GM18526 (cell line): ENCODE data around the gene KRTAP13-3.

Source experiments
- POLR2A ChIP-seq: IDR thresholded peaks from 3 replicates; pipeline ENCODE4 v1.6.1; 2011; ENCODE audit not compliant: insufficient read length; ENCODE audit errors: extremely low read depth

The KRTAP13-3 gene

DNA sequence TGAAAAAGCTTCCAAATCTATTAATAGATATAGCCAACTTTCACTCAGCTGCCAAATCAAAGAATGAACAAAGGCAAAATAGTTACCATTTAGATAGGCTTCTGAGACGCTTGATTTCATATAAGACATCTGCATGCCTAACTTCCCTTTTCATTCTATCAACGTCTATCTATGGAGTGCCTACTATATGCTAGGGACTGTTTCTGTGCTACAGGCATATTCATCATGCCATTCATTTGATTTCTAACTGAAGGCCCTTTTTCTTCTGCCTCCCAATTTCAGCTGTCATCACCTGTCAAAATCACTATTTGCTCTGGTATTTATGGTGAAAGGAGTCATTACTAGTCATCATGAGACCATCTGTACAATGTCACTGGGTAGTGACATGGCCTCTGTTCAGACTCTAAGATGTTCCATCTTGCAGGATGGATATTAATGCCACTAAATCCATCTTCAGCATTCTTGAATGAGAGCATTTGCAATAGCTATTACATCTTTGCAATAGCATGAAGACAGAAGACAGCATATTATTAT, 34.2 kb downstream of the KRTAP13-3 start:
- TF ChIP-seq POLR2A = no peak

DNA sequence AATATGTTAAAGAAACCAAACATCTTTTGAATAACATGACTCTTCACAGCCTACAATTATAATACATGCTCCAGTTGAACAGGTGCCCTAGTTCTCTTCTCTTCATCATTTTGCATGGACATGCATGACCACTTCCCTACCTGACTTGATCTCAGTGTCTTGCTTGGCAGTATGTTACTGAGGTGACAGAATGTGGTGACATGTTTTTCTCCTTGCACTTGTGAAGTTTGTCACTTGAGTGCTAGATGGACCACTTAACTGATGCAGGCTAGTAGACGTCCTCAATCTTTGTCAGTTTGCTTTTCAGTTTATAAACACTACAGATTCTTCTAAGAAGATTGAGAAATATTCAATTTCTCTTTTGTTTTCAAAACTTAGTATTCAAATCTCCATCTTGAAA, 43.5 kb downstream of the KRTAP13-3 start:
- no peak for TF ChIP-seq POLR2A
